ENCODE results near the gene WFS1. TPM values are rescaled to one million over a fixed set of nuclear protein-coding genes. Genes with fewer than 3 reads are reported as not detected.

Gene WFS1
- total RNA-seq, 1 donor from 2014 or later: 104 TPM

GRCh38 chr4:6320663-6321062 lies 51.0 kb downstream of the WFS1 start:
- no peak for DNase-seq
- peaks cover 3% of the 10 kb centered on the region for H3K27me3 ChIP-seq (ENCODE audit: low read depth)
- H3K27ac ChIP-seq (replicated peaks): no peak overlapping the region
- H3K36me3 ChIP-seq: no peaks in the 10 kb centered on the region
- TF ChIP-seq CTCF (IDR thresholded peaks at IDR 0.05; ENCODE audit: borderline replicate concordance): no peak
- peaks cover 7% of the 10 kb centered on the region for H3K9me3 ChIP-seq (replicated peaks)
- no peak overlapping the region for H3K4me3 ChIP-seq
- intact Hi-C loops (cut with micrococcal nuclease): no loop called here
- H3K4me1 ChIP-seq: peaks cover 9% of the 10 kb centered on the region

GRCh38 chr4:6321361-6321760 lies 51.7 kb downstream of the WFS1 start:
- intact Hi-C loops (cut with micrococcal nuclease): no loop called here
- no peak for DNase-seq
- Histone ChIP-seq H3K9me3 (replicated peaks) (peaks cover 7% of the 10 kb centered on the region), H3K36me3 (no peaks in the 10 kb centered on the region), H3K27ac (replicated peaks) (no peak overlapping the region), H3K27me3 (ENCODE audit: low read depth) (peaks cover 3% of the 10 kb centered on the region), H3K4me1 (peaks cover 13% of the 10 kb centered on the region), H3K4me3 (no peak overlapping the region)
- no peak for TF ChIP-seq CTCF (IDR thresholded peaks at IDR 0.05; ENCODE audit: borderline replicate concordance)

- H3K4me1 ChIP-seq: peaks cover 18% of the 10 kb centered on the region
- no peak overlapping the region for H3K27ac ChIP-seq (replicated peaks)
- H3K4me3 ChIP-seq: no peak overlapping the region
- no peaks in the 10 kb centered on the region for H3K36me3 ChIP-seq
- no peak for DNase-seq
- intact Hi-C loops (cut with micrococcal nuclease): no loop called here
- TF ChIP-seq CTCF (IDR thresholded peaks at IDR 0.05; ENCODE audit: borderline replicate concordance): no peak
- peaks cover 7% of the 10 kb centered on the region for H3K9me3 ChIP-seq (replicated peaks)
- peaks cover 2% of the 10 kb centered on the region for H3K27me3 ChIP-seq (ENCODE audit: low read depth)
Measured at GRCh38 chr4:6322067-6322760, 52.6 kb downstream of the WFS1 start.

- intact Hi-C loops (cut with micrococcal nuclease): no loop called here
- H3K9me3 ChIP-seq (replicated peaks): peaks cover 7% of the 10 kb centered on the region
- DNase-seq: no peak
- H3K27me3 ChIP-seq (ENCODE audit: low read depth): peaks cover 7% of the 10 kb centered on the region
- H3K36me3 ChIP-seq: no peaks in the 10 kb centered on the region
- H3K27ac ChIP-seq (replicated peaks): no peak overlapping the region
- H3K4me3 ChIP-seq: no peak overlapping the region
- TF ChIP-seq CTCF (IDR thresholded peaks at IDR 0.05; ENCODE audit: borderline replicate concordance): no peak
- H3K4me1 ChIP-seq: peaks cover 18% of the 10 kb centered on the region
Measured at GRCh38 chr4:6322761-6323566, 53.3 kb downstream of the WFS1 start.

- Histone ChIP-seq H3K4me3 (peak overlapping the region; percentile 21), H3K27me3 (ENCODE audit: low read depth) (peaks cover 22% of the 10 kb centered on the region), H3K4me1 (peaks cover 18% of the 10 kb centered on the region), H3K27ac (replicated peaks) (peak overlapping the region; percentile 87), H3K9me3 (replicated peaks) (peaks cover 7% of the 10 kb centered on the region), H3K36me3 (no peaks in the 10 kb centered on the region)
- no peak for TF ChIP-seq CTCF (IDR thresholded peaks at IDR 0.05; ENCODE audit: borderline replicate concordance)
- DNase-seq: no peak
- intact Hi-C loops (cut with micrococcal nuclease): no loop called here
Measured at GRCh38 chr4:6324461-6324998, 54.9 kb downstream of the WFS1 start.
